ENCODE measurements around the gene FAM118A.

The FAM118A gene

GRCh38 chr22:45295492-45295891 is 14.2 kb upstream of the FAM118A start:
- H3K9me3 ChIP-seq (ENCODE audit: severe bottlenecking), result no peaks in the 10 kb centered on the region
- H3K4me3 ChIP-seq (ENCODE audit: low read depth, low read length), result no peak overlapping the region
- H3K27ac ChIP-seq, result no peak overlapping the region
- no peak for TF ChIP-seq CTCF (IDR thresholded peaks at IDR 0.05; ENCODE audit: low read depth, low read length)
- no peak for DNase-seq
- no peaks in the 10 kb centered on the region for H3K36me3 ChIP-seq
- no peaks in the 10 kb centered on the region for H3K27me3 ChIP-seq (ENCODE audit: insufficient read depth, low read depth, severe bottlenecking)

GRCh38 chr22:45296628-45297297 is 13.0 kb upstream of the FAM118A start:
- DNase-seq, result no peak
- no peak overlapping the region for H3K27ac ChIP-seq

GRCh38 chr22:45298934-45299505 is 10.7 kb upstream of the FAM118A start:
- DNase-seq, result no peak
- Histone ChIP-seq H3K36me3 (no peaks in the 10 kb centered on the region), H3K4me3 (ENCODE audit: low read depth, low read length) (no peak overlapping the region), H3K27ac (no peak overlapping the region), H3K27me3 (ENCODE audit: insufficient read depth, low read depth, severe bottlenecking) (no peaks in the 10 kb centered on the region), H3K9me3 (ENCODE audit: severe bottlenecking) (no peaks in the 10 kb centered on the region)
- no peak for TF ChIP-seq CTCF (IDR thresholded peaks at IDR 0.05; ENCODE audit: low read depth, low read length)

More at GRCh38 chr22:45296628-45297297, 13.0 kb upstream of the FAM118A start:
- Histone ChIP-seq H3K36me3 (no peaks in the 10 kb centered on the region), H3K27me3 (ENCODE audit: insufficient read depth, low read depth, severe bottlenecking) (no peaks in the 10 kb centered on the region), H3K4me3 (ENCODE audit: low read depth, low read length) (no peak overlapping the region), H3K9me3 (ENCODE audit: severe bottlenecking) (no peaks in the 10 kb centered on the region)
- no peak for TF ChIP-seq CTCF (IDR thresholded peaks at IDR 0.05; ENCODE audit: low read depth, low read length)

- DNase-seq, result no peak
- Histone ChIP-seq H3K9me3 (ENCODE audit: severe bottlenecking) (no peaks in the 10 kb centered on the region), H3K36me3 (no peaks in the 10 kb centered on the region), H3K27me3 (ENCODE audit: insufficient read depth, low read depth, severe bottlenecking) (no peaks in the 10 kb centered on the region), H3K27ac (no peak overlapping the region), H3K4me3 (ENCODE audit: low read depth, low read length) (no peak overlapping the region)
- no peak for TF ChIP-seq CTCF (IDR thresholded peaks at IDR 0.05; ENCODE audit: low read depth, low read length)
Measured at GRCh38 chr22:45302751-45303150, 7.0 kb upstream of the FAM118A start.

- no peaks in the 10 kb centered on the region for H3K9me3 ChIP-seq (ENCODE audit: severe bottlenecking)
- no peaks in the 10 kb centered on the region for H3K36me3 ChIP-seq
- no peak for TF ChIP-seq CTCF (IDR thresholded peaks at IDR 0.05; ENCODE audit: low read depth, low read length)
- H3K4me3 ChIP-seq (ENCODE audit: low read depth, low read length), result no peak overlapping the region
- no peak overlapping the region for H3K27ac ChIP-seq
- no peak for DNase-seq
- no peaks in the 10 kb centered on the region for H3K27me3 ChIP-seq (ENCODE audit: insufficient read depth, low read depth, severe bottlenecking)
Measured at GRCh38 chr22:45303181-45303580, 6.6 kb upstream of the FAM118A start.

GRCh38 chr22:45304971-45305370 is 4.8 kb upstream of the FAM118A start:
- H3K27me3 ChIP-seq (ENCODE audit: insufficient read depth, low read depth, severe bottlenecking), result no peaks in the 10 kb centered on the region
- no peak overlapping the region for H3K27ac ChIP-seq
- H3K9me3 ChIP-seq (ENCODE audit: severe bottlenecking), result no peaks in the 10 kb centered on the region
- H3K4me3 ChIP-seq (ENCODE audit: low read depth, low read length), result no peak overlapping the region
- TF ChIP-seq CTCF (IDR thresholded peaks at IDR 0.05; ENCODE audit: low read depth, low read length), result no peak
- no peak for DNase-seq
- no peaks in the 10 kb centered on the region for H3K36me3 ChIP-seq
